TTC549 (cell line): ENCODE measurements around the gene PLCH1.
"Not testable (repeated sequence)": the region's sequence is repeated elsewhere in the genome, so short reads cannot be mapped to it uniquely, and the experiment has no call there.

Source experiments
- FAIRE-seq: peaks from 2 replicates; lab custom pipeline; 2012; peaks lifted over from hg19 to GRCh38; lab: Jason Lieb, UNC

Gene PLCH1

DNA sequence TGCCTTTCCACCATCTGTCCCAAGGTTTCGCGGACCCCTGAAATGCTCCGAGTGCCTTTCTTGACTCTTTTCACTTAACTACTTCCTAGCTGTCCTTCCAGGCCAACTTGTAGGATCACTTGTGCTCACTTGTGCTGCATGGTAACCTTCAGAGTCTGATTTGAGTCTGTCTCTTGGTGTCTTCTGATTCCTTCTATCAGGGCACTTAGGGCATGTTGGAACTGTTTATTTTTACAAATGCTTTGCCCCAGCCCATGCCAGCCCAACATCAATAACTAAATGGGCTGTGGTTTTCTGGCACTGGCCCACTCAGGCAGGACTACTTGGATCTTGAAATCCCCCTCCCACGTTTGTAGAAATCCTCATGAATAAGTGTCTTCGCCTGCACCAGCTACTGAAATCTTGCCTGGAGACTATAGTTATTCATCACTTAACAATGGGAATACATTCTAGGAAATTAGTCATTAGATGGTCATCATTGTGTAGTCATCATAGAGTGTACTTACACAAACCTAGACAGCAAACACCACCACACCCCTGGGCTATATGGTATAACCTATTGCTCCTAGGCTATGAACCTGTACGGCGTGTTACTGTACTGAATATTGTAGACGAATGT lies 328.3 kb downstream of the PLCH1 start:
- no peak for FAIRE-seq

DNA sequence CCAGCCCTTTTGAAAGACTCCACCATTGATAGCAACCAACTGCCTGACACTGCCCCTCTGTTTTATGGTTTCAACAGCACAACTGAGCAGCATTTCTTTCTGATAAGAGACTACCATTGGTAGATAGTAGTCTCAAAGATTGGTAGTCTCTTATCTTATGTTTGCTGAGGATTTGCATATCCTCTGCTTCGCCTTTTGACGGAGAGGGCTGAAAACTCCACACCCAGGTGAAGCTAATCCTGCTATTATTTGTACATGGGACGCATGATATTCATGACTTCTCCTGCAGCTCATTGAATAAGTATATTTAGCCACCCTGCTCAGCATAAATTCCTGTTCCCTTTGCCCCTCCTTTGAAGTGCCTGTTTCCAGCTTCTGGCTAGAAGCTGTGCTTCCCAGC lies 332.0 kb downstream of the PLCH1 start:
- FAIRE-seq = no peak

DNA sequence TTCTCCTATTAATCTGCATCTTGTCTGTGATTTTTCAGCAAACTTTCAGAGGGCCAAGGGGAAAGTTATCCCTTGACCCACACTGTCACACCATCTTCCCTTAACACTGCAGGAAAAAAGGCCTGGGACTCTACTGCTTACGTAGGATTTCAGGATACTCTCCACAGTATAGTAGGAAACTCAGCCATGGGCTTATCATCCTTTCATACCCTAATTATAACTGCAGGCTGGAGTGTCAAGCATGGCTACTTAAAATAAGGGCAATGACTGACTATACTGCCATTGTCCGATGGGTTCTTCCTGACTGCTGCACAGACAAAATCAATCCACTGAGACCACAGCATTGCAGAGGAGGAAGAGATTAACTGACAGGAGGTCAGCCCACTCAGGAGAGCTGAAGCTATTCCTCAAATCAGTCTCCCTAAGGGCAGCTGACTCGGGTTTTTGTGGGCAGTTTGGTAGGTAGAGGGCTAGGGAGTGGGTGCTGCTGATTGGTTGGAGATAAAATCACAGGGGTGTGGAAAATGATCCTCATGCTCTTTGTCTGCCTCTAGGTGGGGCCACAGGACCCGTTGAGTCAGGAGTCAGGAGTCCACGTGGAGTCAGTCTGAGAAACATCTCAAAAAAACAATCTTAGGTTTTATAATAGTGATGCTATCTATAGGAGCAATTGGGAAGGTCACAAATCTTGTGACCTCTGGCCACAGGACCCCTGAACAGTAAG lies 333.2 kb downstream of the PLCH1 start:
- no peak for FAIRE-seq

DNA sequence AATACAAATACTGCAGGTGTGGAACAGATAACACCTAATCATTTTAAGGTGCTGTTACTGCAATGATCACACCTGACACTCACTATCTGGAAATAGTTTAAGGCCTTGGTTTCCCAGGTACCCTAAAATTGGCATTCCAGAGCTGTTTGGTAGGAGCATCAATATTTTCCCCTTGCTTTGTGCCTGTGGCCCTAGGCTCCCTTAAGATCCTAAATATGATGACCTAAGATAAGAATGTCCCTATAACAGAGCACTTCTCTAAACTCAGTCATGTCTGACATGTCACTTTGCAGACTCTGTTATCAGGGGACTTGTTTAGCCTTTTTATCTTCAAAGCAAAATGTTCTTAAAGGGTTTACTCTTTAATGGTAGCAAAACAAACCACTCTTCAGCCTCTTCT lies 335.5 kb downstream of the PLCH1 start:
- FAIRE-seq = no peak

DNA sequence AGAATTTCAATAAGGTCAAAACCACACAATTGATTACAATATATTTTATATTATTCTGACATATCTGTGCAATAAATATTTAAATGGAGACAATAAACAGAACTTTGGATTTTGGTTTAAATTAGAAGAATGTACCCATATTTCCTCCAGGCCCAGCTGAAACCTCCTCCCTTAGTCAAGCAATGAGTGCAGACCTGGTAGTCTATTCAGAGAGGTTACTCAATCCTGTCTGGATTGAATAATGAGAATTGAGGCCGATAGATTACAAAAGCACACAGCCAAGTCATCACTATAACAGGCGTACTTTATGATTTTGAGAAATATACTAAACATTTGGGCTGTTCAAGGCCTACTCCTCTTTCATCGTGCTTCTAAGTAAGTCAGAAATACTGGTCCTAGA lies 336.9 kb downstream of the PLCH1 start:
- FAIRE-seq = no peak

DNA sequence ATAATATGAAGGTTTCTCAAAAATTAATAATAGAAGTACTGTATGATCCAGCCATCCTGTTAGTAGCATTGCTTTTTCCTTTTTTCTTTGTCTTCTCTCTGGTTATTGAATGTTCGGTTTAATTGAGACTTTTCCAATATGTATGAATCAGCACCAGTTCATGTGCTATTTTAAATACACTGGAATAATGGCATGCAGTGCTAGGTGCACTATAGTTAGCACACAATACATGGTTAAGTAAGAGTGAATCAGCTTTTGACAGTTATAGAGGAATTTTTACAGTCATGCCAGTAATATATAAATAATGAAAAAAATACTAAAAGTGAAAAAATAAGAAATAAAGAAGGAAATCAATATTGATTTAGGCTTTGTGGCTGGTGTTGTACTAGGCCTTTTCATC lies 337.5 kb downstream of the PLCH1 start:
- no peak for FAIRE-seq

DNA sequence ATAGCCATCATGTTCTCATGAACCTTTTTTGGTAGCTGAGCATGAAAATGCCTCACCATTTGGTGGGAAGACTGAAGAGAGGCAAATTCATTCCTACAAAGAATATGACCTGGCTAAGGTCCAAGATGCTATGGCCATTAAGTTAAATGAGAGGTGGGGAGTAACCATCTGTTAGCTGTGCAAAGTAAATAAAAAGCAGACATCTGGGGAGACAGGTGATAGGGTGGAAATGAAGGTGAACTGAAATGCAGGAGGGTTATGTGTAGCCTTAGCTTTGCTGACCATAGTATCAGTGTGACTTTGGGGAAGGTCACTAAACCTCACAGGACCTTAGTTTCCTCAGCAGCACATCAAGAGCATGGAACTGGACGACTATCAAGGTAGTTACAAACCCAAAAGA lies 340.4 kb downstream of the PLCH1 start:
- FAIRE-seq = no peak

DNA sequence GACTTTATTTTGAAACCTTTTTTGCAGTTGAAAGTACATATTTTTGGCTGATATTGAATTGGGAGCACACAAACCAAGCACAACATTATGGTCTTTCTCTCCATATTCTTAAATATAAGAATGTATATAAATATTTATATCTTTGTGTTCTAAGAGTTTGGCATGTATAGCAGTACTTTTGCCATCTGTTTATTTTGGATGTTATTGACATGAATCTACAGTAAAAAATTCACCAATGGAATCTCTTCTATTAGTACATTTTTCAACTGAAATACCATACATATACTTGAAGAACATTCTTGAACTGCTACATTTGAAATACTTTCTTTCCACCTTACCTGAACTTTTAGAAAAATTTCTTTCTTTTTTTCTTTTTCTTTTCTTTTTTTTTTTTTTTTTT lies 342.2 kb downstream of the PLCH1 start:
- FAIRE-seq = no peak

DNA sequence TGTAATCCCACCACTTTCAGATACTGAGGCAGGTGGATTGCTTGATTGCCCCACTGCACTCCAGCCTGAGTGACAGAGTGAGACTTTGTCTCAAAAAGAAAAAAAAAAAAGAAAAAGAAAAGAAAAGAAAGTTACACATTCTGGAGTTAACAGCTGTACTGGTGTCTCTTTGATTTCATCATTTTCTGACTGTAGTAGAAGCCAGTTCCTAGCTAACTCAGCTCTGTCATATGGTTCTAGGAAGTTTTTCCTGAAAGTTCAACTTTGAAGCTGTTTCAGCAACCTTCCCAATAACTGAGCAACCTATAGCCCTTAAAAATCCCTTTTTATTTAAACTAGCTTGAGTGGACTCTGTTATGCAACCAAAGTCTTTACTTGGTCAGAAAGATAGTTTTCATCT lies 346.8 kb downstream of the PLCH1 start:
- no peak for FAIRE-seq

DNA sequence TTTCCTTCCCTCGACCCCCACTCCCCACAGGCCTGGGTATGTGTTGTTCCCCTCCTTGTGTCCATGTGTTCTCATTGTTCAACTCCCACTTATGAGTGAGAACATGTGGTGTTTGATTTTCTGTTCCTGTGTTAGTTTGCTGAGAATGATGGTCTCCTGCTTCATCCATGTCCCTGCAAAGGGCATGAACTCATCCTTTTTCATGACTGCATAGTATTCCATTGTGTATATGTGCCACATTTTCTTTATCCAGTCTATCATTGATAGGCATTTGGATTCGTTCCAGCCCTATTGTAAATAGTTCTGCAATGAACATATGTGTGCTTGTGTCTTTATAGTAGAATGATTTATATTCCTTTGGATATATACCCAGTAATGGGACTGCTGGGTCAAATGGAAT lies 350.0 kb downstream of the PLCH1 start:
- not testable (repeated sequence) for FAIRE-seq

DNA sequence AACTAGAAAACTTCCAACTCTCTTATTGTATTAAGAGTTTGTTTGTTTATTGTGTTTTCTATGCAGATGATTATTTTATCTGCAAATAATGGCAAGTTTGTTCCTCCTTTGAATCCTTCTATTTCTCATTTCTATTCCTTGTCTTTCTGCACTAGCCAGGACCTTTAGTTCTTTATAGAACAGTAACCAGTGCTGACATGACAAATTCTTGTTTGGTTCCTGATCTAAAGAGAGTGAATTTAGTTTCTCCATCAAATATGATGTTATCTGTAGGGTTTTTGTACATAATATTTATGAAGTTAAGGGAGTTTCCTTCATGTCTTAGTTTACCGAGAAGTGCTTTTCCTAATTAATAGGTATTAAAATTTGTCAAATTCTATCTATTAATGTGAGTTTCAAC lies 350.6 kb downstream of the PLCH1 start:
- no peak for FAIRE-seq

DNA sequence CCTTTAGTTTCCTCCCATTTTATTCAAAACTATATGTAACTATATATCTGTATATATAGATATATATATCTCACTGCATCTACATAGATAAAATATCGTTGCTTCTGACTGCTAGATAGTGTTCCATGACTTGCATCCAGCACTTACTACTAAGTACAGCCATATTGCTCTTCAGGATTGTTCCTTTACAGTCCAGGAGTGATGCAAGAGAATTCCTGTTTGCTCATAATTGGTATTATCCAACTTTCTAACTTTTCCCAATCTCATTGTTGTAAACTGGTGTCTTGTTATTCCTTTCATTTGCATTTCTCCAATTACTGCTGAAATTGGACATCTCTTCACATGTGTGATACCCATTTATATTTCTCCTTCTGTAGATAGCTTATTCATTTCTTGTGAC lies 351.6 kb downstream of the PLCH1 start:
- FAIRE-seq = no peak

DNA sequence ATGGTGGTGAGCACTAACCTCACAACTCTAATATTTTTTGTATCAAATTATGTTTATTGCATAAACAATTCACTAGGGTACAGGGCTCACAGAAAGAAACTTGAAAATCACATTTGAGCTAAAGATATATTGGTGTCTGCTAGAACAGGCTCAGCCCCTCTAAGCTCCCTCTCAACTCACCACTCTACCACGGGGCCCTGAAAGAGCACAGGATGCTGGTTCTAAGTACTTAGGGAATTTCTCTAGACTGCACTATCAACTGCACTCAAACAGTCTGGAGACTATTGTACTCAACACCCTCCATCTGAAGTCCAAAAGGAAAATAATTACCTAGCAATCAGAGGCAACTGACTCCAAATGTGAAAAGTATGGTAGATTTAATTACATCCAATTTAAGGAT lies 352.7 kb downstream of the PLCH1 start:
- no peak for FAIRE-seq

DNA sequence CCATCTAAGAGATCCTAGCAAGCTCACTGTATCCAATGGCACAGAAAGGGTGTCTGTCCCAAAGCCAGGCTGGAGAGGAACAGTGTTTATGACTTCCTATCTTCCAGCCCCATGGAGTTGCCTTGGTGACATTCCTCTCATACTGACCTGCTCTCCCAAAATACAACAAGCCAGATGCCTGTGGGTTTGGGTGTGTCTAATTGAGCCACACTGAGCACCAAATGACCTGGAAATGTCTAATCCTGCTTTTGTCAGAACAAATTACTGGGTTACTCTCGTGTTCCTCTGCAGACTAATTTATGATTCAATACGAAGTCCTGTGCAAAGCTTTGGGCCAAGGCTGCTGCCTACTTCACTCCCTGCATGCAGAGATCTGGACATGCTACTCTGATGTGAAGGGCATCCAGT lies 353.3 kb downstream of the PLCH1 start:
- no peak for FAIRE-seq

DNA sequence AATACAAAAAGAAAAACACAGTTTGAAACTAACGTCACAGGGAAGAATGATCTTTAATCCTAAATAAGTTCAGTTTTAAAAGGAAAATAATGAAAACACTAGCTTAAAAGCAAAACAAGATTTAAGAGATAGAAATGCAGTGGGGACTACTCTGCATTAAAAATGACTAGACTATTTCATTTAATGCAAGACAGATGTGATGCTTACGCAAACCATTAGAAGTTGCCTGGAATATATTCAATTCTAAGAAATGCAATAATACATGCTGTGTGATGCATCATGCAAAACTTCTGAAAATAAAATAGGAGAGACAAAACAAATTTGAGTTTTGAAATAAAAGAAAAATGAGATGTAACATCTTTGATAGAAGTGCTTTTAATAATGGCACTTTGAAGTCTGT lies 353.8 kb downstream of the PLCH1 start:
- no peak for FAIRE-seq

DNA sequence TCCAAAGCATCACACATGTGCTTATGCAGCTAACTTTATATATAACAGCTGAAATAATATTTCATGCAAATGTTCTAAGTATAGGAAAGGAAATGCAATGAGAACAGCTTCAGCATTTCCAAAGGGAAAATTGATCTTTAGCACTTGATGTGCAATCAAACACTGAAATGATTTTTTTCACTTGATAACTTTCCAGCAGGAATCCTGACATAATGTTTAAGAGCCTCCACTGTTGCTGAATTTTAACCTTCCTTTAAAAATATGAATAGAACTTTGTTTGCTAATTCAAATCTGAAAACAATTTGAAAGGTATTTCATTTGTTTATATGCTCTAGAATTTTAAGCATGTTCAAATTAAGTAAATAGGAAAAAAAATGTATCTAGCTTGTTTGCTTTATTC lies 354.5 kb downstream of the PLCH1 start:
- no peak for FAIRE-seq

DNA sequence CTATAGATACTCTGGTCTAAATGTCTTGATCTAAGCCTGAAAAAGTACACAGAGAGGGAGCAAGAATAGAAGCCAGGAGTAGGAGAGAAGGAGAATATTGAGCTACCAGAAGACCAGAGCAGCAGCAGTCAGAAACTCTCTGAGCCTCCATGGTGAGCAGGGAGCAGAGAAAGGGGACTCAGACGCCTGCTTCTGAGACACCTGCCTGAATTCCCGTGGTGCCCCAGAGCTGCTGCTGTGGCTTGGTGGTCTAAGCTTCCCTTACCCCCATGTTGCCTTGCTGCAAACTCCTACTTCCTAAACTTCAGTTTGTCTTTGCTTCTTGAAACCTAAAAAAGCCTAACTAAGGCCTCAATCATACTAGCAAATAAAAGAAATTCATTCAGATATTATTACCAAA lies 356.5 kb downstream of the PLCH1 start:
- FAIRE-seq = no peak

DNA sequence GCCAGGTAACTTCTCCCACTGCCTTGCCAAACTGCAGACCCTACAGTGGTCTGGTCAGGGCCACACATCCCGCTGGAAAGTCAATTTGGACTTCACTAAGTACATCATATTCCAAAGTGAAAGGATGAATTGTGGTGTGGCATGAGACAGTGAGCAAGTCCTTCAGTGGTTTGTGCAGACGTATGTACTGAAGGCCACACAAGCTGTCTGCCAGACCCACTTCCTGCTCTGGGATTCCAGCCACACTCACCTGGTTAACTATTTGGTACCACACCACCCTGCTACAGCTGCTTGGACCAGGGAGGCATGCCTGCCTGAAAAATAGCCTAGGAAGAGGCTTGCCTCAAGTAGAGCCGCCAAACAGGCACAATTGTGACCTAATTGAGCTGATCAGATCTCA lies 357.3 kb downstream of the PLCH1 start:
- no peak for FAIRE-seq

DNA sequence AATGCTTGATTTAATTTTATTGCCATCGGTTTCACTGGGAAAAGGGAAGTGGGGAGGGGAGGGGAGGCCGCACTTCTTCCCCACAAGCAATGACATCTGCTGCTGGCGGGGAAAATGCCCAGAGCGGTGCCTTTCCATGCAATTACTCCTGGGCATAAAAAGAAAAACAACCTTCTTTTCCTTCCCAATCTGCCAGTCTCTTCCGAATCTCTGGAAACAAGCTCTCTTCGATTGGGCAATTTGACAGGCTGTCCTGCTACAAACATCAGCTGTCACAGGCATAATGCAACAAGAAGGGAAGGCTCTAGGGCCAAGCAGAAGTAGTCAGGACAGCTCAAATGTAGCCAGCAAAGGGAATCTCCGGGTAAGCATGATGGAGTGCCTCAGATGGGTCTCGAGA lies 358.0 kb downstream of the PLCH1 start:
- FAIRE-seq = no peak

DNA sequence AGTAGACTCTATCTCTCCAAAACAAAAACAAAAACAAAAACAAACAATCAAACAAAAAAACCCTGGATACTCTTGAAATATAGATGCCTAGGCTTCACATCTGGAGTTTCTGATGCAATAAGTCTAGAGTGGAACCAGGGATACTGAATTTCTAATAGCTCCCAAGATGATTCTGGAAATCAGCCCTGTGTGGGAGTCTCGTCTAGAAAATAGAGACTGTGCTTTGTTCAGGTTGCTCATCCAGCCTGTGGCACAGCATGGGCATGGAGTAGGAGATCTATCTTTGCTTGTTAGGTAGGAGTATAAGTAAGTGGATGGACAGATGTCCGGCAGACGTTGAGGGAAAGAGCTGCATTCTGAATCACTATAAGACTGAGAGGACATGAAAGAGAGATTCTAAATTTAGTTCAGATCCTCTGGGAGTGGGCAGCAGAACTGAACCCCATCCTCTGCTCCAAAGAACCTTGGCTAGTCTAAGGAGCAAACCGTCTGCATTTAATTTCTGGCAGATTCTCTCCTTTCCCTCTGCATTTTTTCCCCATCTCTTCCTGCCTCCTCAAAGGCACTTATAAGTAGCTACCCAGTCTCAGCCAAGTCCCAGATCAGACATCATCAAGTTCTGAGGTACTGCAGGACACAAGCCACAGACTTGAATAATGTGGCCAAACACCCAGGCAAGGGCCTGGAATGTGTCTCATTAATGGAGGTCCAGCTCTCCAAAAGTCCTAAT lies 358.8 kb downstream of the PLCH1 start:
- FAIRE-seq = no peak

DNA sequence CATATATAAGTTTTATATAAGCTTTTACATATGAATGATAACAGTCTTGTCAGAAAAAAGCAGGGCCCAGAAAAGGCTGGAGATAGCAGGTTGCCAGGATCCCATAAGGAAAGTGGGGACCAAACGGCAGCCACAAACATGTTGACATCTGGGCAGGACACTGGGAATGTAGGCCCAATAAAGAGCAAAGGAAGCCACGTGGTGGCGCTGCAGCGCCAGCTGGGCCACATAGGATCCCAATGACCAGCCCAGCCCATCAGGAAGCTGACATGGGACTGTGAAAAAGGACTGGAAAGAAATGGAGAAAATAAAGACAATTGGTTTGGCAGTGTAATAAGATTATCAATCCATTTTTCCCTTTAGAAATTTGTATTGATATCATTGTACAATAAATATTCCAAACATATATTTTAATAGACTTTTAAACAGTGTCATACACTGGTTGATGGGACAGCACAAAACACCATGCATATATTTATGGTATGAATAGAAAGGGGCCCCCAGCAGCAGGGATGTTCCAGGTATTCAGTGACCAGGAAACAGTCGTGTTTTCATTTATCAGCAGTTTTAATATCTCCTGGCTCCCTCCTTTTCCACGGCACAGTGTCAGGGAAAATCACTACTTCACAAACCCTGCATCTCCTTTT lies 362.4 kb downstream of the PLCH1 start:
- FAIRE-seq = peak; percentile 20

DNA sequence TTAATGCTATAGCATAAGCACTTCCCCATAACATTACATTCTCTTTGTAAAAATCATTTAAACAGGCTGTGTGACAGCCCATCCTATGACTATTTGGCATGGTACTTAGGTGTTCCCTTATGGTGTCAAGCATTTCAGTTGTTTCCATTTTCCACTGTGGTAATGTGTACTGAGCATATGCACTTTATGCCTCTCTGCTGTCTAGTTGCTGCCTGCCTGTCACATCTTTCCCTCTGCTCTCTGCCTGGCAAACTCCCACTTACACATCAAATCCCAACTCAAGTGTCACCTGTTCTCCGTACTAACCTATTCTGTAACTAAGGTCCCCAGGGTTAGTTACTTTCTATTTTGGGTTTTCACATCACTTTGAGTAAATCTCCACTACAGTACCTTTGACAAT lies 367.0 kb downstream of the PLCH1 start:
- no peak for FAIRE-seq

DNA sequence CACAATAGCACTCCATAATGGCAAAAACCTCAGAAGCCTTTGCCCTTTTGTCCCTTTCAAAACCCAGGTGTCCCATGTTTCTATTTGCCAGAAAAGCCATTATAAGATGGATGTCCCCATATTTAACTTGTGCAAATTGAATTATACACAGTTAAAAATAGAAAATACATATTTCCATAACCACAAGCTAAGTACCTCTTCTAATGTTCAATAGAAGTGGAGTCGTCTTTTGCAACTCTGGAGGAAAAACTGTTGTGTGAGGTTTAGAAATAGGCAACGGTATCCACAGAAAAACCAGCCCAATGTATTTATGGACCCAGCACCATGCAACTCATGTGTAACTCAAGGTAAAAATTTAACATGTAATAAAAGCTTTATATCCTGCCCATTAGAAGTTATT lies 367.8 kb downstream of the PLCH1 start:
- FAIRE-seq = no peak
